Brain microvascular endothelial cell (primary cell): ENCODE measurements around the gene BHLHA15.

Experiments used
- DNase-seq: peaks from one replicate; pipeline ENCODE4 v3.0.0-alpha.2; 2020
- H3K27ac ChIP-seq: fragments of 250-450 bp; sonication (Bioruptor Pico); 2 replicates; pipeline ENCODE4 v1.5.1; 2020; ENCODE audit warnings: mild to moderate bottlenecking, moderate library complexity
- H3K27me3 ChIP-seq: fragments of 250-450 bp; sonication (Bioruptor Pico); replicated peaks from 2 replicates; pipeline ENCODE4 v1.5.1; 2020; ENCODE audit warnings: mild to moderate bottlenecking
- H3K36me3 ChIP-seq: fragments of 250-450 bp; sonication (Bioruptor Pico); replicated peaks from 2 replicates; pipeline ENCODE4 v1.5.1; 2020; ENCODE audit warnings: mild to moderate bottlenecking
- H3K4me3 ChIP-seq: 2 replicates; pipeline ENCODE4 v1.5.1; 2011; ENCODE audit warnings: low read depth, mild to moderate bottlenecking, control low read depth, low read length, moderate library complexity
- in situ Hi-C: cut with HindIII; loops from 2 replicates; pipeline ENCODE4 v1.10.0; 2017; ENCODE audit warnings: low sequenced_read_pairs, low pct_ligation_motif_present
- TF ChIP-seq, protein P1 (sequence below): IDR thresholded peaks from 2 replicates; pipeline ENCODE4 v1.5.1; 2011; ENCODE audit warnings: low read depth, mild to moderate bottlenecking, moderate library complexity, low read length, control low read depth, inconsistent platforms; ENCODE audit errors: missing control alignments

Gene BHLHA15

GRCh38 chr7:98213888-98214810 lies 2.9 kb downstream of the BHLHA15 start:
- TF ChIP-seq, protein P1, sequence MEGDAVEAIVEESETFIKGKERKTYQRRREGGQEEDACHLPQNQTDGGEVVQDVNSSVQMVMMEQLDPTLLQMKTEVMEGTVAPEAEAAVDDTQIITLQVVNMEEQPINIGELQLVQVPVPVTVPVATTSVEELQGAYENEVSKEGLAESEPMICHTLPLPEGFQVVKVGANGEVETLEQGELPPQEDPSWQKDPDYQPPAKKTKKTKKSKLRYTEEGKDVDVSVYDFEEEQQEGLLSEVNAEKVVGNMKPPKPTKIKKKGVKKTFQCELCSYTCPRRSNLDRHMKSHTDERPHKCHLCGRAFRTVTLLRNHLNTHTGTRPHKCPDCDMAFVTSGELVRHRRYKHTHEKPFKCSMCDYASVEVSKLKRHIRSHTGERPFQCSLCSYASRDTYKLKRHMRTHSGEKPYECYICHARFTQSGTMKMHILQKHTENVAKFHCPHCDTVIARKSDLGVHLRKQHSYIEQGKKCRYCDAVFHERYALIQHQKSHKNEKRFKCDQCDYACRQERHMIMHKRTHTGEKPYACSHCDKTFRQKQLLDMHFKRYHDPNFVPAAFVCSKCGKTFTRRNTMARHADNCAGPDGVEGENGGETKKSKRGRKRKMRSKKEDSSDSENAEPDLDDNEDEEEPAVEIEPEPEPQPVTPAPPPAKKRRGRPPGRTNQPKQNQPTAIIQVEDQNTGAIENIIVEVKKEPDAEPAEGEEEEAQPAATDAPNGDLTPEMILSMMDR: no peak
- in situ Hi-C loops: no loop called here

GRCh38 chr7:98214811-98215321 lies 3.6 kb downstream of the BHLHA15 start:
- H3K36me3 ChIP-seq: peaks cover 5% of the 10 kb centered on the region
- DNase-seq: no peak
- H3K27ac ChIP-seq: no peak overlapping the region
- in situ Hi-C loops: no loop called here
- H3K4me3 ChIP-seq: no peak overlapping the region
- H3K27me3 ChIP-seq: no peaks in the 10 kb centered on the region
- TF ChIP-seq, protein P1: no peak

More at GRCh38 chr7:98213888-98214810, 2.9 kb downstream of the BHLHA15 start:
- Histone ChIP-seq H3K27ac (no peak overlapping the region), H3K4me3 (no peak overlapping the region), H3K27me3 (no peaks in the 10 kb centered on the region), H3K36me3 (peaks cover 5% of the 10 kb centered on the region)
- no peak for DNase-seq

DNA sequence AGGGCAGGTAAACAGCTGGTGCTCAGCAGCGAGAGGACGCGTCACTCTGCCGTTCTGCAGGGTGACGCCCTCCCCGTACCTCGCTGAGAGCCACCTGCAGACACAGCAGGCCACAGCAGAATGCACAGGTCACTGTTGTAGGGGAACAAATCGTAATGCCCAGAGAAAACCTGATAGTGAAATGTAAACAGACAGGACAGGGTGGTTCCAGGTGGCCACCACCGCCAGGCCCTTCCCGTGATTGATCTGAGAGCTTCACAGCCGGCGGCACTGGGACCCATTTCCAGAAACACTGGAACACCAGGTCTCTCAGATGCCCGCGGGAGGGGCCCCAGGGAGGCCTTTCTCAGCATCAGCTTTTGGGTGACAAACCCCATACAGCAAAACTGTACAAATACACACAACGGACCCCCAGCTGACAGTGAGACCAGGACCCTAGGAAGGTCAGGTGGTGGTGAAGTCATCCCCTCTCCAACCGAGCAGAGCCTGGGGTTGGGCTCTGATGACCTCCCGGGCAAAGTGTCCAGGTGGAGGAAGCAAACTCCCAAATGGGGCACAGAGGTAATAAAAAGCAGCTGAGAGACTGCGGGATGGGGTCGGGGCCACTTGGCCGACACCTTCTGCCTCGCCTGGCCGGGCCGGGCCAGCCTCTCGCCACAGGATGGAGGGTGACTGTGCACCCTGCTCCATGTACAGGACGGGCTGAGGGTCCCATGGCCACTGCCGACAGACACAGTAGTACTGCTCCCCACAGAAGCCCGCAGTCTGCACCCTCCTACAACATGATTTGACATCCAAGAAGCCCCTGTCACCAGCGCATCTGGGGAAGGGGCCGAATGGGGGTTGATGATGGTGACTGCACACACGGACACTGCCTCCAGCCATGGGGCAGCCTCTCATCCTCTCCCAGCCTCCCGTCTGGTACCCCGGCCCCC lies 4.6 kb downstream of the BHLHA15 start:
- in situ Hi-C loops: no loop called here
- H3K27ac ChIP-seq: no peak overlapping the region
- no peaks in the 10 kb centered on the region for H3K27me3 ChIP-seq
- DNase-seq: no peak
- no peak overlapping the region for H3K4me3 ChIP-seq
- peaks cover 5% of the 10 kb centered on the region for H3K36me3 ChIP-seq
- TF ChIP-seq, protein P1: no peak

GRCh38 chr7:98216941-98217622 lies 5.8 kb downstream of the BHLHA15 start:
- no peak for DNase-seq
- no peaks in the 10 kb centered on the region for H3K27me3 ChIP-seq
- TF ChIP-seq, protein P1: no peak
- H3K4me3 ChIP-seq: no peak overlapping the region
- no peak overlapping the region for H3K27ac ChIP-seq
- H3K36me3 ChIP-seq: peaks cover 5% of the 10 kb centered on the region
- in situ Hi-C loops: no loop called here
